ENCODE data around the gene ZNF827. TPM values are rescaled to one million over a fixed set of nuclear protein-coding genes. Genes with fewer than 3 reads are reported as not detected.

ZNF827 gene
- total RNA-seq, 1 donor from 2014 or later, result 50.2 TPM

- H3K27me3 Mint-ChIP-seq, result no peaks in the 10 kb centered on the region
- peaks cover 17% of the 10 kb centered on the region for H3K36me3 Mint-ChIP-seq (ENCODE audit: insufficient read depth)
- H3K9me3 Mint-ChIP-seq (ENCODE audit: low read depth), result peaks cover 17% of the 10 kb centered on the region
- H3K27ac Mint-ChIP-seq, result no peak overlapping the region
- H3K4me1 Mint-ChIP-seq (ENCODE audit: low read depth), result peaks cover 21% of the 10 kb centered on the region
- no peak for DNase-seq (ENCODE audit: low spot score, unreplicated experiment)
- H3K4me3 Mint-ChIP-seq (ENCODE audit: low read depth), result no peak overlapping the region
- no peak for TF ChIP-seq CTCF (IDR thresholded peaks at IDR 0.05; ENCODE audit: unreplicated experiment)
Observed at GRCh38 chr4:145928748-145929147, 9.9 kb downstream of the ZNF827 start.

- Mint-ChIP-seq H3K36me3 (ENCODE audit: insufficient read depth) (peaks cover 14% of the 10 kb centered on the region), H3K4me1 (ENCODE audit: low read depth) (peaks cover 14% of the 10 kb centered on the region), H3K27me3 (no peaks in the 10 kb centered on the region), H3K4me3 (ENCODE audit: low read depth) (no peak overlapping the region), H3K27ac (no peak overlapping the region), H3K9me3 (ENCODE audit: low read depth) (peaks cover 17% of the 10 kb centered on the region)
- TF ChIP-seq CTCF (IDR thresholded peaks at IDR 0.05; ENCODE audit: unreplicated experiment), result no peak
- DNase-seq (ENCODE audit: low spot score, unreplicated experiment), result no peak
Observed at GRCh38 chr4:145927030-145927429, 11.6 kb downstream of the ZNF827 start.

DNA sequence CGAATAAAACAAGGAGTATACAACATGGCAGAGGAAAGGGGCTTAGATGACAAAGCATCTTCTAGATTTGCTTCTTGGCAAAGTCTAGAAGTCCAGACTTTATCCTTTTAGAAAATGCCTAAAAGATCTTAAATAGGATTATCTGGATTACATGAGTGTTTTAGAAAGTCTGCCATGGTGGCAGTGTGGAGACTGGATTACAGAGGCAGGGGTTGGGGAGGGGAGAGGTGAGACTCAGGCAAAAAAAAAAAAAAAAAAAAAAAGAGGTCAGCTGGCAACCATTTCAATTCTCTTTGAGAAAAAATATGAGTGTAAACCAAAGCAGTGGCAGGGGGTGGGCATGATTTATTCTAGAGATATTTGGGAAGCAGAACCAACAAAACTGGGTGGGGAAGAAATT lies 17.4 kb downstream of the ZNF827 start:
- Mint-ChIP-seq H3K4me3 (ENCODE audit: low read depth) (no peak overlapping the region), H3K27ac (no peak overlapping the region), H3K9me3 (ENCODE audit: low read depth) (peaks cover 16% of the 10 kb centered on the region), H3K4me1 (ENCODE audit: low read depth) (no peaks in the 10 kb centered on the region), H3K27me3 (no peaks in the 10 kb centered on the region), H3K36me3 (ENCODE audit: insufficient read depth) (peaks cover 15% of the 10 kb centered on the region)
- DNase-seq (ENCODE audit: low spot score, unreplicated experiment), result no peak
- TF ChIP-seq CTCF (IDR thresholded peaks at IDR 0.05; ENCODE audit: unreplicated experiment), result no peak

GRCh38 chr4:145920205-145920604 lies 18.4 kb downstream of the ZNF827 start:
- Mint-ChIP-seq H3K27ac (peak overlapping the region; percentile 41), H3K9me3 (ENCODE audit: low read depth) (peaks cover 6% of the 10 kb centered on the region), H3K4me3 (ENCODE audit: low read depth) (no peak overlapping the region), H3K36me3 (ENCODE audit: insufficient read depth) (peaks cover 14% of the 10 kb centered on the region), H3K27me3 (no peaks in the 10 kb centered on the region), H3K4me1 (ENCODE audit: low read depth) (no peaks in the 10 kb centered on the region)
- no peak for TF ChIP-seq CTCF (IDR thresholded peaks at IDR 0.05; ENCODE audit: unreplicated experiment)
- no peak for DNase-seq (ENCODE audit: low spot score, unreplicated experiment)

- Mint-ChIP-seq H3K4me3 (ENCODE audit: low read depth) (no peak overlapping the region), H3K4me1 (ENCODE audit: low read depth) (peaks cover 2% of the 10 kb centered on the region), H3K9me3 (ENCODE audit: low read depth) (no peaks in the 10 kb centered on the region), H3K27ac (no peak overlapping the region), H3K36me3 (ENCODE audit: insufficient read depth) (peaks cover 12% of the 10 kb centered on the region), H3K27me3 (no peaks in the 10 kb centered on the region)
- no peak for DNase-seq (ENCODE audit: low spot score, unreplicated experiment)
- TF ChIP-seq CTCF (IDR thresholded peaks at IDR 0.05; ENCODE audit: unreplicated experiment), result no peak
Observed at GRCh38 chr4:145912376-145912775, 26.2 kb downstream of the ZNF827 start.

All from progenitor cell of endocrine pancreas (in vitro differentiated cells).